LNCaP clone FGC (cell line): Measurements from ENCODE around the gene CYREN.
A peak's percentile ranks its signal among the peaks of the same experiment; 100 is the strongest.

ENCODE experiments used
- DNase-seq: peaks from one replicate; pipeline ENCODE4 v3.0.0-alpha.2; 2011; ENCODE audit warnings: low read depth
- H3K4me3 ChIP-seq: 2 replicates; pipeline ENCODE4 v1.5.1; 2011; ENCODE audit warnings: mild to moderate bottlenecking, low read depth, low read length, control low read depth
- CTCF ChIP-seq: IDR thresholded peaks from 2 replicates; pipeline ENCODE4 v1.5.1; 2012; ENCODE audit warnings: mild to moderate bottlenecking; ENCODE audit not compliant: control insufficient read depth, insufficient read depth; ENCODE audit errors: extremely low read depth

Gene CYREN

GRCh38 chr7:135151533-135151932, 19.0 kb downstream of the CYREN start:
- TF ChIP-seq CTCF, result no peak
- DNase-seq, result no peak
- no peak overlapping the region for H3K4me3 ChIP-seq

GRCh38 chr7:135151132-135151531, 19.4 kb downstream of the CYREN start:
- no peak for TF ChIP-seq CTCF
- H3K4me3 ChIP-seq, result no peak overlapping the region
- no peak for DNase-seq

GRCh38 chr7:135150072-135150782, 20.3 kb downstream of the CYREN start:
- no peak for TF ChIP-seq CTCF
- peak overlapping the region; percentile 63 for H3K4me3 ChIP-seq
- DNase-seq, result no peak

- TF ChIP-seq CTCF, result no peak
- DNase-seq, result peak; percentile 91
- H3K4me3 ChIP-seq, result peak within 1 kb of the TSS; percentile 63
Measured at GRCh38 chr7:135147899-135148721, 22.4 kb downstream of the CYREN start, which contains the start of gene TMEM140. TMEM140 (plus strand) TSS chr7:135148072; CDS start chr7:135164442, 16,370 bp downstream.

- DNase-seq, result no peak
- H3K4me3 ChIP-seq, result peak overlapping the region; percentile 63
- no peak for TF ChIP-seq CTCF
Measured at GRCh38 chr7:135147341-135147898, 23.1 kb downstream of the CYREN start.

- no peak for TF ChIP-seq CTCF
- no peak for DNase-seq
- H3K4me3 ChIP-seq, result no peak overlapping the region
Measured at GRCh38 chr7:135143885-135144668, 26.4 kb downstream of the CYREN start.
